ENCODE results near the gene GNAQ. TPM values are rescaled to one million over a fixed set of nuclear protein-coding genes. Genes with fewer than 3 reads are reported as not detected.

GNAQ gene
- total RNA-seq, 4 donors from 2014 or later: 35.4 to 95.7 (median 52.3) TPM

- intact Hi-C loops (cut with DNase I; ENCODE audit: low total_unique reads): no loop called here
- peaks cover 4 to 5% of the 10 kb centered on the region in 2 donors for H3K4me1 ChIP-seq
Measured at GRCh38 chr9:77980622-77981021, 51.0 kb downstream of the GNAQ start.

GRCh38 chr9:77978086-77978781 lies 53.4 kb downstream of the GNAQ start:
- Histone ChIP-seq H3K4me1 (peaks cover 4 to 5% of the 10 kb centered on the region in 2 donors), H3K27ac (peak overlapping the region in 1 of 2 donors; percentile 40), H3K36me3 (no peaks in the 10 kb centered on the region), H3K4me3 (no peak overlapping the region), H3K9me3 (no peaks in the 10 kb centered on the region), H3K27me3 (no peaks in the 10 kb centered on the region)
- intact Hi-C loops (cut with DNase I; ENCODE audit: low total_unique reads): no loop called here
- DNase-seq: no peak
- TF ChIP-seq CTCF (IDR thresholded peaks at IDR 0.05) (no peak), POLR2A (IDR thresholded peaks at IDR 0.05) (no peak)

More at GRCh38 chr9:77980622-77981021, 51.0 kb downstream of the GNAQ start:
- Histone ChIP-seq H3K36me3 (no peaks in the 10 kb centered on the region), H3K27ac (peak overlapping the region in 1 of 2 donors; percentile 31), H3K27me3 (no peaks in the 10 kb centered on the region), H3K4me3 (no peak overlapping the region), H3K9me3 (no peaks in the 10 kb centered on the region)
- no peak for DNase-seq
- TF ChIP-seq POLR2A (IDR thresholded peaks at IDR 0.05): no peak
- TF ChIP-seq CTCF (IDR thresholded peaks at IDR 0.05): no peak

- peak; percentile 30 to 35 for DNase-seq
- Histone ChIP-seq H3K27me3 (no peaks in the 10 kb centered on the region), H3K9me3 (no peaks in the 10 kb centered on the region), H3K27ac (peak overlapping the region; percentile 7 to 40), H3K4me3 (no peak overlapping the region), H3K4me1 (peaks cover 4 to 5% of the 10 kb centered on the region in 2 donors), H3K36me3 (no peaks in the 10 kb centered on the region)
- intact Hi-C loops (cut with DNase I; ENCODE audit: low total_unique reads): no loop called here
- TF ChIP-seq CTCF (IDR thresholded peaks at IDR 0.05): peak in 1 of 4 experiments; percentile 42
- no peak for TF ChIP-seq POLR2A (IDR thresholded peaks at IDR 0.05)
Measured at GRCh38 chr9:77977210-77977611, 54.4 kb downstream of the GNAQ start.

GRCh38 chr9:77975806-77976205 lies 55.8 kb downstream of the GNAQ start:
- H3K4me3 ChIP-seq: no peak overlapping the region
- no peaks in the 10 kb centered on the region for H3K4me1 ChIP-seq
- TF ChIP-seq POLR2A (IDR thresholded peaks at IDR 0.05) (no peak), CTCF (IDR thresholded peaks at IDR 0.05) (no peak)
- no peak overlapping the region for H3K27ac ChIP-seq
- H3K36me3 ChIP-seq: no peaks in the 10 kb centered on the region
- no peak for DNase-seq
- intact Hi-C loops (cut with DNase I; ENCODE audit: low total_unique reads): no loop called here
- no peaks in the 10 kb centered on the region for H3K9me3 ChIP-seq
- no peaks in the 10 kb centered on the region for H3K27me3 ChIP-seq

GRCh38 chr9:77975036-77975435 lies 56.6 kb downstream of the GNAQ start:
- H3K4me3 ChIP-seq: no peak overlapping the region
- H3K27me3 ChIP-seq: no peaks in the 10 kb centered on the region
- no peak for DNase-seq
- TF ChIP-seq POLR2A (IDR thresholded peaks at IDR 0.05) (no peak), CTCF (IDR thresholded peaks at IDR 0.05) (no peak)
- no peaks in the 10 kb centered on the region for H3K36me3 ChIP-seq
- no peak overlapping the region for H3K27ac ChIP-seq
- intact Hi-C loops (cut with DNase I; ENCODE audit: low total_unique reads): no loop called here
- no peaks in the 10 kb centered on the region for H3K4me1 ChIP-seq
- no peaks in the 10 kb centered on the region for H3K9me3 ChIP-seq
